CD4-positive, alpha-beta memory T cell (primary cell): ENCODE data around the gene CREB3. TPM values are rescaled to one million over a fixed set of nuclear protein-coding genes. Genes with fewer than 3 reads are reported as not detected.

Experiments
- CTCF ChIA-PET: fragments of 350-600 bp; sonication (Branson Sonifier 250); formaldehyde crosslinking; loops from one replicate; lab custom pipeline; 2021; ENCODE audit warnings: inconsistent platforms; ENCODE audit not compliant: partially characterized antibody; lab: Charles Lee
- POLR2A ChIA-PET: fragments of 350-600 bp; sonication (Branson Sonifier 250); formaldehyde crosslinking; loops from one replicate; lab custom pipeline; 2021; ENCODE audit not compliant: partially characterized antibody; lab: Charles Lee
- DNase-seq, 5 donors: peaks; one replicate each; pipeline versions ENCODE4 v3.0.0 to v3.0.0-alpha.2; 2020 to 2022; ENCODE audit warnings: mixed read lengths in 1 of 5
- H3K27ac ChIP-seq: one replicate; pipeline ENCODE4 v1.7.0; 2013; ENCODE audit warnings: low read depth, low read length
- H3K27me3 ChIP-seq: 2 replicates; pipeline ENCODE4 v1.7.0; 2013; ENCODE audit warnings: mild to moderate bottlenecking, low read length, moderate library complexity; ENCODE audit not compliant: insufficient read depth
- H3K36me3 ChIP-seq: 2 replicates; pipeline ENCODE4 v1.7.0; 2013; ENCODE audit warnings: mild to moderate bottlenecking, low read length, moderate library complexity; ENCODE audit not compliant: insufficient read depth
- H3K4me1 ChIP-seq: 2 replicates; pipeline ENCODE4 v1.7.0; 2013; ENCODE audit warnings: mild to moderate bottlenecking, low read length, moderate library complexity; ENCODE audit not compliant: insufficient read depth
- H3K4me3 ChIP-seq, 2 donors: one replicate each; pipeline ENCODE4 v1.7.0; 2013; ENCODE audit warnings: low read length in 2 of 2, mild to moderate bottlenecking in 1 of 2
- H3K9me3 ChIP-seq, 2 donors: one replicate each; pipeline ENCODE4 v1.7.0; 2013; ENCODE audit warnings: low read length in 2 of 2, control low read depth in 1 of 2; ENCODE audit not compliant: control insufficient read depth in 1 of 2
- H3K27ac Mint-ChIP-seq, 7 donors: one replicate each; pipeline ENCODE4 v1.8.0; 2020 to 2021; ENCODE audit warnings: mixed read lengths in 7 of 7, mild to moderate bottlenecking in 6 of 7, inconsistent platforms in 3 of 7, moderate library complexity in 3 of 7
- H3K27me3 Mint-ChIP-seq, 2 donors: one replicate each; pipeline ENCODE4 v1.8.0; 2020 to 2021; ENCODE audit warnings: mixed read lengths in 2 of 2
- H3K36me3 Mint-ChIP-seq, 2 donors: one replicate each; pipeline ENCODE4 v1.8.0; 2020 to 2021; ENCODE audit warnings: mixed read lengths in 2 of 2, inconsistent platforms in 1 of 2, mild to moderate bottlenecking in 1 of 2
- H3K4me1 Mint-ChIP-seq, 4 donors: one replicate each; pipeline ENCODE4 v1.8.0; 2020 to 2021; ENCODE audit warnings: mixed read lengths in 4 of 4, mild to moderate bottlenecking in 1 of 4
- H3K4me3 Mint-ChIP-seq, 8 donors: one replicate each; pipeline ENCODE4 v1.8.0; 2020 to 2021; ENCODE audit warnings: mixed read lengths in 8 of 8, mild to moderate bottlenecking in 7 of 8, moderate library complexity in 6 of 8, inconsistent platforms in 3 of 8
- H3K9me3 Mint-ChIP-seq, 8 donors: one replicate each; pipeline ENCODE4 v1.8.0; 2020 to 2021; ENCODE audit warnings: mixed read lengths in 8 of 8, mild to moderate bottlenecking in 5 of 8, inconsistent platforms in 3 of 8, moderate library complexity in 1 of 8
- intact Hi-C: fragments of 100-400 bp; cut with micrococcal nuclease; formaldehyde crosslinking; loops from one replicate; pipeline ENCODE4 v1.15.1; 2023
- polyA plus RNA-seq, 2 donors: library from polyadenylated mRNA; unstranded; fragments of 300-500 nt; fragmentation: Illumina TruSeq; gene quantifications; one replicate each; pipeline ENCODE4 v1.2.3, GENCODE V29; 2021
- total RNA-seq, 2 experiments: library from RNA; stranded (reverse); gene quantifications; one replicate each; pipeline ENCODE4 v1.2.3, GENCODE V29; 2021

Gene CREB3
- total and polyA plus RNA-seq, 4 experiments from 2014 or later, result 24.8 to 59.7 (median 35.3) TPM

GRCh38 chr9:35687972-35688557 is 44.4 kb upstream of the CREB3 start:
- POLR2A ChIA-PET, result interaction anchor here (0.8 to 12.0 kb wide), 6 partner anchors 9 to 84 kb away, joined by 3 to 160 read pairs (median 8); partner anchors contain the start of genes ARHGEF39, CCDC107, RMRP and SIT1
- CTCF ChIA-PET, result interaction anchor here (0.8 to 2.3 kb wide), 6 partner anchors 9 to 76 kb away, joined by 3 to 35 read pairs (median 4); partner anchors contain the start of genes ARHGEF39, CCDC107 and RMRP
- Mint-ChIP-seq H3K4me1 (peaks cover 6 to 33% (median 16%) of the 10 kb centered on the region in 4 donors), H3K27ac (peak overlapping the region in 5 of 7 donors; percentile 32 to 62 (median 55)), H3K27me3 (no peaks in the 10 kb centered on the region), H3K9me3 (no peaks in the 10 kb centered on the region), H3K36me3 (no peaks in the 10 kb centered on the region), H3K4me3 (no peak overlapping the region)
- Histone ChIP-seq H3K27ac (no peak overlapping the region), H3K4me3 (no peak overlapping the region), H3K27me3 (no peaks in the 10 kb centered on the region), H3K36me3 (no peaks in the 10 kb centered on the region), H3K4me1 (peaks cover 6% of the 10 kb centered on the region), H3K9me3 (no peaks in the 10 kb centered on the region)
- intact Hi-C loops, result no loop called here
- DNase-seq, result no peak

DNA sequence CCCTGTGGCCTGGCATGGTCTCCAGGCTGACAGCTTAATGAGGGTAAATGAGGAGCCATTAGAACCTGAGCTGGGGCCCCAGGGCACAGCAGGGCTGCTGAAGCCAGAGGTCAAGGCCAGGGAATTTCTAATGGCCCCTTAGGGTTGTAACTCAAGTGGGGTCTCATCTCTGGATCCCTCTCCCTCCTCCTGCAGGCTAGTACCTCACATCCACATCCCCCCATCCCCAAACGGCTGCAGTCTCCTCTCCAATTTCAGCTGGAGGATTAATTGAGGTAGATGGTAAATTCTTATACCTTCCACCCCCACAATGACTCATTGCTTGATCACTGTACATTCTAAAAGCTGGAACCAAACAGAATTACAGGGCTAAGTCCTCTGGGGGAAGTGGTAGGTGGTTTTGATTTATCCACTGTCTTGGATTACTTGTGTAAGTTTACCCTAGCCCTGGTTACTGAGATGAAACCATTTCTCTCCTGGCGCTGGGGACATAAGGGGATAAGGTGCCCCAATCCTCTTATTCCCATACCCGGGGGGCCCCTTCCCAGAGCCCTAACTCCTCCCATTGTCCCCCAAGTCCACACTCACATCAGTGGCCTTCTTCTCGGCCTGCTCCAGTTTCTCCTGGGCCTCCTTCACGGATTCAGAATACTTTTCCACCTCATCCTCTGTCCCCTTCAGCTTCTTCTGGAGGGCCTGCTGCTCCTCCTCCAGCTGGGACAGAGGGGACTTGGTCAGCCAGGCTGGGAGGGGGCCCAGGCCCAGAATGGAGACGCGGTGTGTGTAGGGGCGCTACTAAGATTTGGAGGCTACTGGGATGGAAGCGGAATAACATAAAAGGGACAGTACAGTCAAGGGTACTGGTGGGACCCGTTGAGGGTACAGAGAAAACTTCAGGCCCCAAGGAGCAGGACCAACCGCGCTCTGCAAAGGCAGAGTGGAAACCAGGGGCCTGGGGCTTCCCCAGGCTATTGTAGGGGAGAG is 43.6 kb upstream of the CREB3 start:
- H3K27me3 Mint-ChIP-seq, result no peaks in the 10 kb centered on the region
- H3K9me3 Mint-ChIP-seq, result no peaks in the 10 kb centered on the region
- no peak for DNase-seq
- H3K27ac Mint-ChIP-seq, result peak overlapping the region; percentile 42 to 77 (median 75)
- ChIA-PET POLR2A (interaction anchor here (0.6 to 12.0 kb wide), 6 partner anchors 9 to 1345 kb away, joined by 3 to 160 read pairs (median 8); partner anchors contain the start of genes ARHGEF39, CCDC107, RMRP and SIT1), CTCF (interaction anchor here (0.8 to 2.3 kb wide), 6 partner anchors 9 to 77 kb away, joined by 3 to 35 read pairs (median 4); partner anchors contain the start of genes ARHGEF39, CCDC107 and RMRP)
- H3K4me1 Mint-ChIP-seq, result peaks cover 6 to 33% (median 16%) of the 10 kb centered on the region in 4 donors
- H3K27me3 ChIP-seq, result no peaks in the 10 kb centered on the region
- H3K9me3 ChIP-seq, result no peaks in the 10 kb centered on the region
- peak overlapping the region; percentile 34 to 84 (median 59) for H3K4me3 Mint-ChIP-seq
- intact Hi-C loops, result no loop called here
- no peak overlapping the region for H3K27ac ChIP-seq
- H3K4me3 ChIP-seq, result no peak overlapping the region
- H3K4me1 ChIP-seq, result peaks cover 6% of the 10 kb centered on the region
- no peaks in the 10 kb centered on the region for H3K36me3 Mint-ChIP-seq
- H3K36me3 ChIP-seq, result no peaks in the 10 kb centered on the region

DNA sequence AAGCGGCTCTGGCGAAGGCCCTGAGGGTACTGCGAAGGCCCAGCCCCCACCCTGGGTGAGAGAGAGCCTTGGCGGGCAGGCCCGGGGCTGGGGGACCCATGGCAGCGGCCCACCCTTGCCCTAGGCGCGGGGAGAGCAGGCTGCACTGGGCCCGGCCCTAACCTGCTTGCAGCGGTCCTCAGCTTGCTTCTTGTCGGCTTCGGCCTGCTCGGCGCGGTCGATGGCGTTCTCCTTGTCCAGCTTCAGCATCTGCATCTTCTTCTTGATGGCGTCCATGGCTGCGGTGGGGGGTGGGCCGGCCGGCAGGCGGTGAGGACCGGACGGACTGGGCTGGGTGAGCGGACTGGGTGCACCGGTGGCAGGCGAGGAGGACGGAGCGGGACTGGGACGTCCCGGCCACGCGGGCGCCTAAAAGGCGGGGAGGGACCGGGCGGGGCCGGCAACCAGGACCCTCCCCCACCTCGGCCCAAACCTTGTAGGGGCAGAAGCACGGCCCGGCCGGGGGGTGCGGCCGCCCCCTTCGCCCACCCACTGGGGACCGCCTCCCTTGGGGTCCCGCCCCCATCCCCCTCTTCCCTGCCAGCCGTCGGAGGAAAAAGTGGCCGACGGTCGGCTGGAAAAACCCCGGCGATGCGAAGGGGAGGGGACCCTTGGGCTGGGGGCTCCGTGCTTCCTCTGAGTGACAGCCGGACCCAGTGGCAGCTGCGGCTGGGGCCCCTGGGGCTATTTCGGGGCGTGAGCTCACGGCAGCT is 42.7 kb upstream of the CREB3 start, which contains the start of gene TPM2:
TSS of gene TPM2 (minus strand) at position 384 of the 752 bp plus-strand sequence. CDS start at position 276, 108 bp downstream.
- Histone ChIP-seq H3K27ac (peak within 1 kb of the TSS; percentile 59), H3K4me3 (peak within 1 kb of the TSS in 1 of 2 donors; percentile 58), H3K4me1 (peaks cover 6% of the 10 kb centered on the region), H3K9me3 (no peaks in the 10 kb centered on the region), H3K27me3 (no peaks in the 10 kb centered on the region), H3K36me3 (no peaks in the 10 kb centered on the region)
- peaks cover 6 to 33% (median 16%) of the 10 kb centered on the region in 4 donors for H3K4me1 Mint-ChIP-seq
- peak within 1 kb of the TSS; percentile 82 to 90 (median 88) for H3K4me3 Mint-ChIP-seq
- ChIA-PET CTCF (interaction anchor here (0.7 to 16.3 kb wide), 5 partner anchors 17 to 42 kb away, joined by 3 to 339 read pairs (median 6); partner anchors contain the start of genes ARHGEF39, CCDC107, RMRP and SIT1), POLR2A (interaction anchor here (0.6 to 12.0 kb wide), 6 partner anchors 29 to 1346 kb away, joined by 3 to 160 read pairs (median 10); partner anchors contain the start of genes ARHGEF39, CCDC107, CREB3 and RMRP)
- no peak for DNase-seq
- peak within 1 kb of the TSS; percentile 65 to 92 (median 77) for H3K27ac Mint-ChIP-seq
- intact Hi-C loops, result no loop called here
- H3K9me3 Mint-ChIP-seq, result no peaks in the 10 kb centered on the region
- no peaks in the 10 kb centered on the region for H3K36me3 Mint-ChIP-seq
- H3K27me3 Mint-ChIP-seq, result no peaks in the 10 kb centered on the region

DNA sequence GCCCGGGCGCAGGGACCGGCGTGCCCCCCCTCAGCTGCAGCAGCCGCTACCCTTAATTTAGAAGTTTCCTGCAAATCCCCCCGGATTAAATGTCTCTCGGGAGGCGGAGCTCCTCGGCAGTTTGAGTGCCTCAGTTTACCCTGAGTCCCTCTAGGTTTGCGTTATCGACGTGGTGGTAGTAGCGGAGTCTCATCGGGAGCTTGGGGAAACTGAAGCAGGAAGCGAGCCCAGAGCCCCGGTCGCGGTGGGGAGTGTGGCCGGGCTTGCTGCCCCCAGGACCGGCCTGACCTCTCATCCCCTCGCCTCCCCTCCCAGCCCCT is 42.2 kb upstream of the CREB3 start:
- ChIA-PET CTCF (interaction anchor here (0.7 to 16.3 kb wide), 6 partner anchors 17 to 42 kb away, joined by 3 to 339 read pairs (median 6); partner anchors contain the start of genes ARHGEF39, CCDC107, RMRP and SIT1), POLR2A (interaction anchor here (2.0 to 12.0 kb wide), 5 partner anchors 29 to 85 kb away, joined by 6 to 160 read pairs (median 14); partner anchors contain the start of genes ARHGEF39, CCDC107, CREB3 and RMRP)
- Histone ChIP-seq H3K9me3 (no peaks in the 10 kb centered on the region), H3K4me1 (peaks cover 6% of the 10 kb centered on the region), H3K27ac (peak overlapping the region; percentile 59), H3K27me3 (no peaks in the 10 kb centered on the region), H3K36me3 (no peaks in the 10 kb centered on the region), H3K4me3 (peak overlapping the region in 1 of 2 donors; percentile 58)
- no peak for DNase-seq
- Mint-ChIP-seq H3K27me3 (no peaks in the 10 kb centered on the region), H3K9me3 (no peaks in the 10 kb centered on the region), H3K4me3 (peak overlapping the region; percentile 72 to 89 (median 81)), H3K36me3 (no peaks in the 10 kb centered on the region), H3K4me1 (peaks cover 6 to 33% (median 16%) of the 10 kb centered on the region in 4 donors), H3K27ac (peak overlapping the region in 4 of 7 donors; percentile 48 to 74 (median 58))
- intact Hi-C loops, result no loop called here

GRCh38 chr9:35690614-35691333 is 41.7 kb upstream of the CREB3 start:
- H3K27me3 Mint-ChIP-seq, result no peaks in the 10 kb centered on the region
- no peaks in the 10 kb centered on the region for H3K9me3 Mint-ChIP-seq
- H3K27ac Mint-ChIP-seq, result peak overlapping the region; percentile 70 to 92 (median 81)
- intact Hi-C loops, result no loop called here
- peak overlapping the region; percentile 59 for H3K27ac ChIP-seq
- peaks cover 6% of the 10 kb centered on the region for H3K4me1 ChIP-seq
- ChIA-PET POLR2A (interaction anchor here (0.5 to 12.0 kb wide), 9 partner anchors 11 to 85 kb away, joined by 3 to 160 read pairs (median 6); partner anchors contain the start of genes ARHGEF39, CCDC107, CREB3 and RMRP), CTCF (interaction anchor here (0.8 to 16.3 kb wide), 5 partner anchors 16 to 43 kb away, joined by 3 to 339 read pairs (median 6); partner anchors contain the start of genes ARHGEF39, CCDC107, RMRP and SIT1)
- H3K27me3 ChIP-seq, result no peaks in the 10 kb centered on the region
- H3K9me3 ChIP-seq, result no peaks in the 10 kb centered on the region
- DNase-seq, result peak in 3 of 5 donors; percentile 28 to 59 (median 32)
- peak overlapping the region in 1 of 2 donors; percentile 58 for H3K4me3 ChIP-seq
- H3K36me3 ChIP-seq, result no peaks in the 10 kb centered on the region
- no peaks in the 10 kb centered on the region for H3K36me3 Mint-ChIP-seq
- peaks cover 6 to 33% (median 16%) of the 10 kb centered on the region in 4 donors for H3K4me1 Mint-ChIP-seq
- H3K4me3 Mint-ChIP-seq, result peak overlapping the region; percentile 82 to 90 (median 88)
